WI38 (cell line): ENCODE data around the gene PHF13.

Source experiments
- H3K4me3 ChIP-seq: 2 replicates; pipeline ENCODE4 v1.5.1; 2011; ENCODE audit warnings: low read depth, mild to moderate bottlenecking, control low read depth, low read length
- CTCF ChIP-seq: IDR thresholded peaks from 2 replicates; pipeline ENCODE4 v1.5.1; 2012; ENCODE audit warnings: low read depth, mild to moderate bottlenecking, control low read depth, low read length

The PHF13 gene

GRCh38 chr1:6582370-6582769 lies 31.2 kb upstream of the PHF13 start:
- TF ChIP-seq CTCF = no peak
- H3K4me3 ChIP-seq = no peak overlapping the region

GRCh38 chr1:6584126-6585080 lies 29.1 kb upstream of the PHF13 start:
- TF ChIP-seq CTCF = no peak
- no peak overlapping the region for H3K4me3 ChIP-seq

- TF ChIP-seq CTCF = no peak
- no peak overlapping the region for H3K4me3 ChIP-seq
Measured at GRCh38 chr1:6585081-6585722, 28.3 kb upstream of the PHF13 start.

GRCh38 chr1:6585841-6586240 lies 27.7 kb upstream of the PHF13 start:
- no peak overlapping the region for H3K4me3 ChIP-seq
- no peak for TF ChIP-seq CTCF

GRCh38 chr1:6586404-6586816 lies 27.1 kb upstream of the PHF13 start:
- no peak overlapping the region for H3K4me3 ChIP-seq
- no peak for TF ChIP-seq CTCF

GRCh38 chr1:6587261-6588005 lies 26.1 kb upstream of the PHF13 start:
- TF ChIP-seq CTCF = no peak

More at GRCh38 chr1:6587261-6588005, 26.1 kb upstream of the PHF13 start:
- H3K4me3 ChIP-seq = no peak overlapping the region
